Activated CD4-positive, CD25-positive, alpha-beta regulatory T cell treated with anti-CD3 and anti-CD28 coated beads, Interleukin-2, amount 50 U/mL, for 72 hours (primary cell): ENCODE results near the gene PLK2.

Experiments used
- DNase-seq: peaks from one replicate; pipeline ENCODE4 v3.0.0; 2021

PLK2 gene

DNA sequence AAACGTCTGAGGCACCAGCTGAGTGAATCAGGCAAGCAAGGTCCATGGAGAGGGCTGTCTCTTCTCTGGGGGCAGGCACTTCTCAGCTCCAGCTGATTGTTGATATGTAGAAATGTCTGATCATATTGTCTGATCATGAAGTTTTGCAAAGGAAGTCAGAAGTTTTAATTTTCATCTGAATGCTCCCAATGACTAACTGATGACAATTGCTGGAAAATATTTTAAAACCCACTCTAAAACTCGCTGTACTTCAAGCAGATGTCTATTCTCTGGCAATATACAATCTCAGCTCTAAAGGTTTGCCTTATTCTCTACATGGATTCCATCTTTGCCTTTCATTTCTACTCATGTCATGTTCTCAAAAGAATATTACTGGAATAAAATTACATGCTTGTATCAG lies 12.7 kb downstream of the PLK2 start:
- no peak for DNase-seq

DNA sequence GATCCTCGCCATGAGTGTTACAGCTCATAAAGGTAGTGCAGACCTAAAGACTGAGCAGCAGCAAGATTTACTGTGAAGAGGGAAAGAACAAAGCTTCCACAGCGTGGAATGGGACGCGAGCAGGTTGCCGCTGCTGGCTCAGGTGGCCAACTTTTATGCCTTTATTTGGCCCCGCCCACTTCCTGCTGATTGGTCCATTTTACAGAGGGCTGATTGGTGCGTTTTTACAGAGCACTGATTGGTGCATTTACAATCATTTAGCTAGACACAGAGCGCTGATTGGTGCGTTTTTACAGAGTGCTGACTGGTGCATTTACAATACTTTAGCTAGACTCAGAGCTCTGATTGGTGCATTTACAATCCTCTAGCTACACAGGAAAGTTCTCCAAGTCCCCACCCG lies 13.9 kb downstream of the PLK2 start:
- DNase-seq, result no peak

DNA sequence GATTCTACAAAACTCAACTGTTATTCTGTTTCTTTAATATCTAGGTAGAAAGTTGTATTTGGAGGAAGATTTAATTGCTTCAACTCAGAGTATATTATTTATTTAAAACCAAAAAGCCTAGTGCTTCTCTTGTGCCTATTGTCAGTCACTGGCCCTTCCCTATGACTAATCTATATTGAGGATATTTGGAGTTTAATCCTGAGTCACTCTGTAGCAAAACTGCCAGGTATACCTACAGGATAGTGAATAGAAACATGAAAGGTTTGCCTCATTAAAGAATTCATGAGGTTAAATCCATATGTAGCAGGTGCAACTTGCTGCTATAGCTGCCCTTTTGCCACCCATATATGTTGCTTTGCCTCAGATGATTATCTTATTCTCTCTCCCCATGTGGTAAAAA lies 15.1 kb downstream of the PLK2 start:
- no peak for DNase-seq

DNA sequence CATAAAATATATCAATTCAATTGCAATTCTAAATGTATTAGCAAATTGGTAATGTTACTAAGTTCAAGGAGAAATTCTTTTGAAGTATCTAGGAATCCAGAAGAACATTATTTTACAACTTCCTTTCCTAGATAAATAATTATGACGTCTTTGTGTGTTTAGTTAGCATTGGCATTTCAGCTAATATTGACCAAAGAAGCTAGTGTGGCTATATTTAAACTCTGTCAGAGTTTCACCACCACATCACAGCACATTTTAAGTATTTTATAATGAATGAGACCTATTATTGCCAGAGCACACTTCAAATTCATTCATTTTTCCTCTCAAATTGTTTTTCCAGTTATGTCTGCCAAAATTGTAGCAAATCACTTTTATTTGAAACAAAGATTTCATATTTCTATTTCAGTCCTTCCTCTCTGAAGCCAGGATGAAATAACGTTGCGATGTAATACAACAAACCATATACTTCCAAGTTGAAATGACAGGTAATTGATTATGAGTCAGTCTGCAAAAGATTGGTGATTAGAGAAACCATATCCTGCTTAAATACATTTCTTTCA lies 18.9 kb downstream of the PLK2 start:
- DNase-seq, result no peak

DNA sequence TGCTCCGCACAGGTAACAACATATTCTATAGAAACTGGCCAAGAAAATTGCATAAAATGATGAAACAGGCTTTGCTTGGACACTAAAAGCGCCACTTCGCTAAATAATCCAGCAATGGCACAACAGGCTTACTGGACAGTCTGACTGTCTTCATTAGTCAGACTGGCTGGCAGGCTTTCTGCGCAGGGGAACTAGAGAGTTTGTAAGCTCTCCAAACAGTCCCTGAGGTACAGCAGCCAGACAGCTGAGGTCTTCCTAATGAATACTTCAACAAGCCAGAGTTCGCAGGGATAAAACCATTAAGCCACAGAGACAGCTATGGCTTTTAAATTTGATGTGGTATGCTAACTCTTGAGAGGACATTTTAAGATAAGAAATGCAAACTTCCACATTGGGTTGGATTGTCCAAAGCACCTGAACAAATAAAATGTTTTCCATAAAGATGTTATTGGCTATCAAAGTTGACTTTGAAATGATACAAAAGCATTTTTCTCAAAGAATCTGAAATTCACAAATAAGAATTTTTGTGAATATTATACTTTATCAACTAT lies 20.7 kb downstream of the PLK2 start:
- DNase-seq, result no peak

GRCh38 chr5:58437661-58438060 lies 22.2 kb downstream of the PLK2 start:
- DNase-seq, result no peak

DNA sequence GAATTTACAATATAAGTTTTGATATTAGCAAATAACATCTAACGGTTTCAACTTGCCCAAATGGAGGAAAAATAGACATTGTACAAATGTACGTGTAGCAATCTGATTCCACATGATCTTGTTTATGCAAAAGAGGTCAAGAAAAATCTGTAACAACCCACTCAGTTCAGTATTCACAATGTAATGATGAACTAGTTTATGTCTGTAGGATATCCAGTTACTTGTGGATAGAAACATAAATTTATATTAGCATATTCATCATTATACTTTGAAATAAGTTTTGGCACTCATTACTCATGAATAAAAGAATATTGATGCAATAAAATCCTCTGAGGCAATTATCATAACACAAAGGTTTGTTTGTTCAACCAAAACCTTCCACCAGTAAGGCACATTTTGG lies 28.1 kb downstream of the PLK2 start:
- no peak for DNase-seq

DNA sequence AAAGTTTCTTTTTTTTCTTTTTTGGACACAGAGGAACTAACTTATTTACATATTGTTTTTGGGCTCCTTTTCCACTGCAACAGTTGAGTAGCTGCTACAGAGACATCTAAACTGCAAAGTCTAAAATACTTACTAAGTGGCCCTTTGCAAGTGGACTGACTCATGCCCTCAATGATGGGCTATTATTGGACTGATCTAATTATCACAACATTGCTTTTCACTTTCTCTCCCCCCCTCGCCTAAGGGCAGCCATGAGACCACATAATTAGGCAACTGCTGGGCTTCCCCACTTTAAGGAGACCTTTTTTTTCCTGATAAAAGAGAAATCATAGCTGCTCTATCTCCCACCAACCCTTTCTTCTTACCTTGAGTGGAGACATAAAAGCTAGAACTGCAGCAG lies 47.0 kb downstream of the PLK2 start:
- no peak for DNase-seq

DNA sequence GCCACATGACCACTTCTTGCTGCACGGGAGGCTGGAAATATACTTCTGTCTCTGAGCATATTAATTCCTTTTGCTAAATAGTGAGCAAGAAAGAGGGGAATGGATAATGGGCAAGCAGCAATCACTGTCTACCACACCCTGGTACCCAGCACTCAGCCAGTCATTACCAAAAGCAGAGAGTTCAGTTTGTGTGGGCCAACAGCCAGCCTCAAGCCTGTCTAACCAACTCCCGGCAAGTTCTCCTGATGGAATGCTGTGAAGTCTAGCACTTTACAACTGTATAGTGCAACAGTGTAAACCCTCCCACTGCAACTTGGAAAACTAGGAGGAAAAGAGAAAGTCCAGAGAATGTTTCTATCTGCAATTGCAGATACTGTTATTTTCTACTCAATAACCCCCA lies 47.8 kb downstream of the PLK2 start:
- DNase-seq, result no peak

GRCh38 chr5:58411372-58411771 lies 48.5 kb downstream of the PLK2 start:
- no peak for DNase-seq

DNA sequence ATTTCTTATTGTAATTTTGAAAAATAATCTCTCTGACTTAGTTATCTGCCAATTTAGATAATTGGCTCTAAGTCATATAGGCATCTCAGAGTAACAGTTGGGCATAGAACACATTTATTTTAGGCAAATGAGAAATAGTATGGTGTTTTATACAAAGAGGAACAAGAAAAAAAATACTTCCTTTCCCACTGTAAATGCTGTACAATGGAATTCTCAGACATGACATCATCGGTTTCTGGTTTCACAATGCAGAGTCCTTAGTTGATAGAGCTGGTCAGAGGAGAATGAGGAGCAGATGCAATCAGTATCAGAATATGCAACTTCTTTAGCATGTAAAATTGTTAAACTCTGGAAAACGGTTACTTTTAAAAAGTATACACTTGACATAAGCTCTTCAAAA lies 49.4 kb downstream of the PLK2 start:
- no peak for DNase-seq

- DNase-seq, result no peak
Observed at GRCh38 chr5:58407042-58407719, 52.7 kb downstream of the PLK2 start.

GRCh38 chr5:58406394-58406793 lies 53.5 kb downstream of the PLK2 start:
- DNase-seq, result no peak

GRCh38 chr5:58405175-58405574 lies 54.7 kb downstream of the PLK2 start:
- no peak for DNase-seq

DNA sequence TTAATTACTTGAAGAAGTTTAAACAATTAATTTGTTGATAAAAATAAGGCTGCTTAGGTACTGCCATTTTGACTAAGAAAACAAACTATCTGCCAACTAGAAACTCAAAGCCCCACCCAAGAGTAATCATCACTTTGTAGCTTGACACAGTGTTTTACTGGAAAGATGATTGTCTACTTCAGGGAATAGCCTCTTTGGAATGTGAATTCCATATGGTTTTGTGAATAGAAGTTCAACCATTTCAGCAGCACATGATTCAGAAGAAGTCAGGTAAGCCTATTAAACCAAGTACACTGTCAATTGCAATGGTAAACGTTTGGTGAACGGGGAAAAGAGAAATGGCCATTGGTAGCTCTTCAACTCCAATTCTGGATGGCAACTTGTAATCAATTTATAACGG lies 55.2 kb downstream of the PLK2 start:
- no peak for DNase-seq
